Stimulated activated naive CD4-positive, alpha-beta T cell treated with Interleukin-2 at 50 U/mL for 16 hours (primary cell): ENCODE results near the gene RIPOR2.
A peak's percentile ranks its signal among the peaks of the same experiment; 100 is the strongest.
"Not testable (repeated sequence)": the region's sequence is repeated elsewhere in the genome, so short reads cannot be mapped to it uniquely, and the experiment has no call there.

Experiments
- DNase-seq: peaks from one replicate; lab custom pipeline; 2025; lab: John Stamatoyannopoulos, UW

The RIPOR2 gene

DNA sequence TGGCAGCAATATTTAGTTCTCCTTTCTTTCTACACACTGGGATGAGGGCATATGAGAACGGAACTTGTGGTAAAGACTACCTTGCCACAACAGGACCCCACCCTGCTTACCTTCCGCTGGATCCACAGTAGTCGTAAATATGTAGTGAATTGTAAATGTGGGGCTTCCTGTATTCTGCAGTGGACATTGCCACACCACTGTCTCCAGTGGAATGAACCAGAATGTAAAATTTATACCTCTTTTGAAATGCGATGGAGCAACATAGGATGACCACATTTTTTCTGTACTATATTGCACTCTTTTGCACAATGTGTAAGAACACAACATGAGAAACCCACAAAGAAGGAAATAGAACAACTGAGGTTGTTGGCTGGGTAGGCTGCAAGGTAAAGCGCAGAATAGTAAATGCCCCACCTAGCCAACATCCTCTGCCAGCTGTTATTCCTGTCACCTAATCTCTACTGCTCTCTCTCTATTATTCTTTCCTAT lies 16.1 kb upstream of the RIPOR2 start:
- no peak for DNase-seq

DNA sequence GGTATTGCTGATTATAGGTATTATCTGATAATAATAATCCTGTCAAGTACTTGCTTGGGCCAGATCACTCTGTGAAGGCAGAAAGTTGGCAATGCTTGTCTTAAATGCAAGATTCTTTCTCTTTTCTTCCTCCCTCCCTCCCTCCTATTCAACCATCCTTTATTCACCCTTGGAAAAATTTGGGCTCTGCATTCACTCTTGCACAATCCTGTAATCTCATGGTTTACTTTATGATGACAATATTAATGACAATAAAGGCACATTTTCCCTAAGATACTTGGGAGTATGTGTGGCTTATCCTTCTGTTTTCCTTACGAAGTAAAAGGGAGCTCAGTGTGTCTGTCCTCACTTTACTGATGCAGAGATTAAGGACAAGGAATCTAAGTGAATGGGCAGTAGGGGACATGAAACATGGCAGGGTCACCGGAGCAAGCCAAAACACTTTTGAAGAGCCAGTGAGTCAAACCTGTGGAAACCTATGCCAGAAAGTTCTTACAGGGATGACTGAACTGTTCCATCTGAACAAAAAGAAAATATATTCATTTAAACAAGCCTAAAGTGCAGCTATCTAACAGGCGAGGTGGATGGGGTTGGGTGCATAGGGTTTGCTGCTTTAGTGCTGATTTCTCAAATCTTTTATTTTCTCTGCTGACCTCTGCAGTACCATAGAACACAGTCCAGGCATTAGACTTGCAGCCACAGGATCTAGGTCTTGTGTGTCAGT lies 14.6 kb upstream of the RIPOR2 start:
- DNase-seq = no peak

DNA sequence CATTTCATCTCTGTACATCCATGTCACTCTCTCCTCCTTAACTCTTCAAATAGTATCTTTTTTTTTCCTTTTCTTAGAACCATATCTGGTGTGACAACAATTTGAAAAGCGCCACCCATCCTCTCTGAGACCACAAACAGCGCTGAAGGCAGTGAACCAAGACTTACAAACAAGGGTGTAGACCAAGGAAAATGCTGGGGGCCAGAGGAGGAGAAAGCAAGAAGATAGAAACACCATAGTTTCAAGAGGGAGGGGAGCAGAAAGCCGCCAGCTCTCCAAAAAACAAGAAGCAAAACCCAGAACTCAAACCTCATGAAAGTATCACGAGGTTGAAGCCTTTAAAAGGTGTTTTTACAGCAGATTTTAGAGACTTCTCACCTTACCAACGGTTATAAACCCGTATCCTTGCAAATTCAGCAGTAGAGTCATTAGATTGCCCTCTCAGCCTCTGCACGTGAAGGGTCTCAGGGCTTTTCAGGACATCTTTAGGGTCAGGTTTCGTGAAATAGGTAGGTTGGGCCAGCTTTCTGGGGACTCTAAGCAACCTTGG lies 13.3 kb upstream of the RIPOR2 start:
- peak; percentile 24 for DNase-seq

DNA sequence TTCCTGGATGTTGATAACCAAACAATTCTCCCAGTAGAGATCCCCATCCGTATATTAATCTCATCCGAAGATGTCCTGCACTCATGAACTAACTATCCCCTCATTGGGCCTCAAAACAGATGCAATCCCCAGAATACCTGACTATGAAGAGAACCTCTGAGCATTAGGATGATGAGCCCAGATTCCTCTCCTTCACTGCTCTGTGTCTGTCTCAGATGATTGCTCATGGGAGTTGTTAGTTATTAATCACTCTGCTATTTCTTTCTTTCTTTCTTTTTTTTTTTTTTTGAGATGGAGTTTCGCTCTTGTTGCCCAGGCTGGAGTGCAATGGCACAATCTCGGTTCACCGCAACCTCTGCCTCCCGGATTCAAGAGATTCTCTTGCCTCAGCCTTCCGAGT lies 12.5 kb upstream of the RIPOR2 start:
- DNase-seq = not testable (repeated sequence)

GRCh38 chr6:24947636-24948035 lies 11.9 kb upstream of the RIPOR2 start:
- DNase-seq = no peak

- DNase-seq = no peak
These were observed 9.3 kb upstream of the RIPOR2 start for GRCh38 chr6:24945054-24945453.

DNA sequence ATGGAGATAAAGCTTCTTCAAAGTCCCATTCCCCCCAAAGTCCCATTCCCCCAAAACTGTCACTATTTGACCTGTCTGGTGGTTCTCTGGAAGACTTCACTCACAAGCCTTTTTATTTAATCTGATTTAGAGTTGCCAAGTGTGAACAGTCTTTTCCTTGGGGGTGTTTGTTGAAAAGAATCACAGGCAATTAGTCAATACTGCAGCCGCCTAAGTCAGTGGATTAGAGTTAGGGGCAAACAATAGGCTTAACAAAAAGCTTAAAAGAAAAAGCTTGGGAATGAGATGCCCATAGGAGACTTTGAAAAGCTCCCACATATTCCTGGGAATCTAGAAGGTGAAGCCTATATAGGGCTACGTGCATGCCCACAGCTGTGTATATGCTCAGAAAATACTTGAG lies 8.0 kb upstream of the RIPOR2 start:
- no peak for DNase-seq

- no peak for DNase-seq
These were observed 4.7 kb upstream of the RIPOR2 start for GRCh38 chr6:24940311-24940917.

DNA sequence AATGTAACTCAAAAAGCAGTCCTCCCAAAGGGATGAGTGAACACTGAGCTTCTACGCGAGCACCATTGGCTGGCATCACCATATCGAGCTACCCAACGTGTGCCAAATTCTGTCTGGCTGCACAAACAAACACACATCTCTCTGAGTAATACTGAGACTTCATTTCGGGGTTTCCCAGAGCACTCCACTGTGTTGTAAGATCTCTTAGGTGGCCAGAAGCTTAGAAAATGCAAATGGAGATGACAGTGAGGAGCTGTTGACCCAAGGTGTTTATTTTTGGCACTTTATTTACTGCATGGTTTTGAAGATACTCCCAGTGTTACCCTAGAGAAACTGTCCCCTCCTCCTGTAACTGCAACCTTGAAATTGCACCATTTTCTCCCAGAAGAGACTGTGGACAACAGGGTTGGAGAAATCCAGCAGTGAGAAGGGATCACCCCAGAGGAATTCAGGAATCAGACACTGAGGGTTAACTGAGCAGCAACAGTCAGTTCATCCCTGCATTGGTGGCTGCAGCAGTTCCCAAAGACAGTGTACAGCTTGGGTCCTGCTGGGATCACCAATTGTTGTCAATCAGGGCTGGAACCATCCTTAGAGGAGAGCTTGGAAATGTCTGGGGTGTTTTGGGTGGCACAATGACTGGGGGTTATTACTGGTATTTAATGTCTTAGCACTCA lies 1.0 kb upstream of the RIPOR2 start:
- peak; percentile 50 for DNase-seq

GRCh38 chr6:24933868-24934401 lies 1.8 kb downstream of the RIPOR2 start:
- DNase-seq = peak; percentile 20

DNA sequence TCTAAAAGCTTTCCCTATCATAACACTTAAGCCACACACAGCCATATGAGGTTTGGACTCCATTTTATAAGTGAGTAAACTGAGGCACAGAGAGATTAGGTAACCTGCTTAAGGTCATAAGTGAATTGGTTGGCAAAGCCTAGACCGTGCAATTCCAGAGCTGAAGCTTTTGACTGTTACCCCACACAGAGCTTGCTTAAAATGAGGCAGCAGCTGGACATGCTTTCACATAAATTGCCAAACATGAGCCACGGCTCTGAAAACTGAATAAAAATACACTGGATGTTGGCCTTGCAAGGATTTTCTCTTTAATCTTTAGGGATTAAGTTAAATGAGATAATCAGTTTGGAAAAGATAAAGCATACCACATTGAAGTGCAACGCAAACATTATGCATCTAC lies 2.5 kb downstream of the RIPOR2 start:
- DNase-seq = no peak

- no peak for DNase-seq
These were observed 2.9 kb downstream of the RIPOR2 start for GRCh38 chr6:24932832-24933231.

GRCh38 chr6:24931718-24932691 lies 3.8 kb downstream of the RIPOR2 start:
- DNase-seq = no peak

DNA sequence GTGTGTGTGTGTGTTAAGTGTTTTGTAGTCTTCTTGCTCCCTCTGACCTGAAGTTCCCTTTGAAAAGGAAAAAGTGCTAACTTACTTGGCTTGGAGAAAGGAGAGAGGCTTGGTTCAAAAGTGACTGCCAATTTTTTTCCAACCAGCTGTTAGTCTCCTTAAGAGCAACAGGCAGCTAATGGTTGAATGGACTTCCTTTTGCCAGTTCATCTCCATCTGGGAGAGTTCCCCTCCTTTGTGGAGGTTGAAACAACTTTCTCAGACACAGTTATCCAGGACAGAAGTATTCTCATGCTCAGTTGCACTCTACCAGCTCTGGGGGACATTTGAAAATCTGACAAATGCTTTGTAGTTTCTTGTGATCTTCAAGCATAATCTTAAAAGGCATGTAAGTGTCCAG lies 4.5 kb downstream of the RIPOR2 start:
- DNase-seq = no peak

- no peak for DNase-seq
These were observed 5.3 kb downstream of the RIPOR2 start for GRCh38 chr6:24930431-24930871.

DNA sequence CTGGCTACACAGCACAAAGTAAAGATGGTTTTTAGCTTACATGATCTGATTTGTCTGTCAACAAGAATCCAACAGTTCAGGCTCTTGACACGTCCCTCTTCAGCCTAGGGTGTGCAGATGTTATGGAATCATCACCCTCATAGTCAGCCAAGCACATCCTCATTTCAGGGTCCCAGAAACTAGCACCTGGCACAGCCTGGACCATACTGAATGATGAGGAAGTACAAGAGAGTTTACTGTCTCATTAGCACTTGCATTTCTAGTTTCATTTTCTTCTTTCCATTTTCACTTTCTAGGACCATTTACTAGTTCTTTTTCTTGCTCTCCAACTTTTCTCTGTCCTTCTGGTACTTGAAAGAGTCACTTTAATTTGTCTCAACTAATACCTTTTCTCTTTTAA lies 6.5 kb downstream of the RIPOR2 start:
- no peak for DNase-seq

DNA sequence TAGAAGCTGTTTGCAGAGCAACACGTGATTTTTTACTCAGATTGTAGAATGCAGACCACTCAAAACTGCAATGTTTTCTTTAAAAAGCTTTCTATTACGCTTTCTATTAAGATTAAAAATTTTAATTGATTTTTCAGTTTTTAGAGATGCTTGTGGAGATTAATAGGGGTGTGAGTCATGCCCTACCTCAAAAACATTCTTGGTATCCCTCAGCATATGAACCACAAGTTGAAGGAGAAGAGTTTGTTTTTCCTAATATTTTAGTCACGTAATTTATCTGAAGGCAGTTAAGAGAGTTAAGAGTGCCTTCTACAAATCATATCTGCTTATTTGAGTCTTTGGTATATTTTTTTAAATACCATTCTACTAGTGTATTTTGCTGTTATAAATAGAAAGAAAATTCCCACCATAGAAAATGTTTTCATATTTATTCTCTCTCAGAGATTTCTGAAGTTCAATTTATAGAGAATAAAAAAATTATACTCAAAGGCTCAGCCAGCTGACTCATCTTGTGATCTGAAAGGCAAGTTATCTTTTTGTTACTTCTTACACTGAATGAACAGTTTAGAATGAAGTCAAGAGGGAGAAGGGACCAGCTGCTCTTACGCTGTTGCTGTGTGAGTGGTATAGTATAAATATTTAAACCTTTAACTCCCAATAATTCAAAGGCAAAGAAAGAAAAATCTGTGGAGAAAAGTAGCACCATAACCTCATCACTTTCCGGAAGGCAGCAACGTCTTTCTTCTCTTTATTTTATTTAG lies 7.6 kb downstream of the RIPOR2 start:
- no peak for DNase-seq

DNA sequence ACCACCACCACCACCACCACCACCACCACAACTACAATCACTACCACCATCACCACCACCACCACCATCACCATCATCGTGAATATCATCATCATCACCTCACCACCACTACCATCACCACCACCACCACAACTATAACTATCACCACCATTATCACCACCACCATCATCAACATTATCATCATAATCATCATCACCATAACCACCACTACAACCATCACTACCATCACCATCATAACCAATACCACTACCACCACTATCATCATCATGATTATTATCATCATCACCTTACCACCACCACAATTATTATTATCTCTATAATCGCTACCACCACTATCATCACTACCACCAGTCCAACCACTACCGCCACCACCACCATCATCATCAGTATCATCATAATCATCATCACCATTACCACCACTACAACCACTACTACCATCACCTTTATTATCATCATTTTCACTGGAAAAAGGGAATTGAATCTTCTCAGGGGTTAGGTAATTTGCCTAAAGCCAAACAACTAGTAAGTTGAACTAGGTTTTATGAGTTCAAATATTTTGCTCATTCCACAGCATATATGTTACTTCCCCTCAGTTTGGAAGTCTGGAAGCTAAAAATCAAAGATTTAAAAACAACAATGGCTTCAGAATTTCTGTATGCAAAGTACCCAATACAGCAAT lies 8.3 kb downstream of the RIPOR2 start:
- DNase-seq = peak; percentile 45

- not testable (repeated sequence) for DNase-seq
These were observed 9.1 kb downstream of the RIPOR2 start for GRCh38 chr6:24926647-24927046.

DNA sequence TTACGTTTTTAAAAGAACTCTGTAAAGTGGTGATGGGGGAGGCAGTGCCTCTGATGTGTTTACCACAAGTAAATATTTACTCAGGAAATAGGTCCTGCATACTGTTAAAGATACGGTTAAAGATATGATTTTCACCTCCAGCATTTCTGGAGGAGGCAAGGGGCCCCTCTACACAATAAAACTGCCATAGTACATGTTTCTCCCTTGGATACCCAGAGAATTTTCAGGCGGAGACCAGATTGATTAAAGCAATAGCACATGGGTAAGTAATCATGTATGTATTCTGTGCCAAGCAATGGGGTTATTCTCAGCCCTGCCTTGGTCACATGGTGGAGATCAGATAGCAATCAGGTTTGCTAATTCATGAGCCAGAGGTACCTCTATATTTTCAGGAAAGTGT lies 9.6 kb downstream of the RIPOR2 start:
- DNase-seq = no peak
